ENCODE results near the gene ORC3. TPM values are rescaled to one million over a fixed set of nuclear protein-coding genes. Genes with fewer than 3 reads are reported as not detected.

ORC3 gene
- 10 to 100 TPM; 10.3 to 27.2 (median 17.2) TPM for total RNA-seq

DNA sequence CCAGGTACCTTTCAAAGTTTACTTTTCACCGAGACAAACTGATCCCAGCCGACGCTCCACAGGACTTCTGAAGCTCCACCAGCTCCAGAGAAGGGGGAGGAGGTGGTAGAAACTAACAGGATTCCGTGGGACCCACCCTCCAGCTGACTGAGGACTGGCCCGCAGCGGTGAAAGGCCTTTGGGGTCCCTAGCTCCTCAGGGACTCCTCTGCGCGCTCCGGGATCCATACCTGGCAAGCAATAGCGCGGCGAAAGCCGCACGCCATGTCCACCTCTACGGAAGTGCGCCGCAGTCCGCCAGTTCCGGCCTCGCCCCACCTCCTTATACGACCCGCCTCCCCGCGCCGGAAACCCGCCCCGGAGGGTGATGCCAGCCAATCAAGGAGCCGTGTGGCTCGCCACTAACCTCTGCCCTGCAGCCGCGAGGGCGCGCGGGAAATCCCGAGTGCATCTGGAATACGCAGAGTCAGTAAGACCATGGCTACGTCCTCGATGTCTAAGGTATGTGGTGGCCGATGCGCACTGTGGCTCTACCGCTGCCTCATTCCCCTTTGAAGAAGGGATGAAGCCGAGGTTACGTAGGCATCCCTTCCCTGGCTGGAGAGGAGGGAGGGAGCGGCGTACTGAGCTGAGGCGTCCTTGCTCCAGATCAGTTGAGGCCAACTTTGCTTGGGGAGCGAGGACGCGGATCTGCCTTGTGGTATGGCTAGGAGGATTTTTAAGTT, at the start of gene ORC3, which contains the start of gene RARS2:
Gene ORC3, plus strand, starts transcription at position 443 of the 724 bp plus-strand sequence. Its CDS starts 34 bp downstream, at position 477.
Gene RARS2, minus strand, starts transcription at position 295 of the 724 bp plus-strand sequence. Its CDS starts 30 bp downstream, at position 265.
- Histone ChIP-seq H3K4me1 (peaks cover 22 to 65% (median 36%) of the 10 kb centered on the region in 4 donors), H3K36me3 (peaks cover 0 to 9% (median 0%) of the 10 kb centered on the region in 4 donors), H3K27me3 (no peaks in the 10 kb centered on the region), H3K27ac (peak within 1 kb of the TSS; percentile 87 to 93 (median 90)), H3K4me3 (peak within 1 kb of the TSS; percentile 74 to 92 (median 84)), H3K9me3 (no peaks in the 10 kb centered on the region)
- TF ChIP-seq POLR2A (IDR thresholded peaks at IDR 0.05) (peak in 3 of 4 donors; percentile 84 to 90 (median 90)), EP300 (IDR thresholded peaks at IDR 0.05) (peak in 1 of 4 donors; percentile 38), POLR2AphosphoS5 (IDR thresholded peaks at IDR 0.05) (peak; percentile 94 to 95)
- TF ChIP-seq, protein P1, sequence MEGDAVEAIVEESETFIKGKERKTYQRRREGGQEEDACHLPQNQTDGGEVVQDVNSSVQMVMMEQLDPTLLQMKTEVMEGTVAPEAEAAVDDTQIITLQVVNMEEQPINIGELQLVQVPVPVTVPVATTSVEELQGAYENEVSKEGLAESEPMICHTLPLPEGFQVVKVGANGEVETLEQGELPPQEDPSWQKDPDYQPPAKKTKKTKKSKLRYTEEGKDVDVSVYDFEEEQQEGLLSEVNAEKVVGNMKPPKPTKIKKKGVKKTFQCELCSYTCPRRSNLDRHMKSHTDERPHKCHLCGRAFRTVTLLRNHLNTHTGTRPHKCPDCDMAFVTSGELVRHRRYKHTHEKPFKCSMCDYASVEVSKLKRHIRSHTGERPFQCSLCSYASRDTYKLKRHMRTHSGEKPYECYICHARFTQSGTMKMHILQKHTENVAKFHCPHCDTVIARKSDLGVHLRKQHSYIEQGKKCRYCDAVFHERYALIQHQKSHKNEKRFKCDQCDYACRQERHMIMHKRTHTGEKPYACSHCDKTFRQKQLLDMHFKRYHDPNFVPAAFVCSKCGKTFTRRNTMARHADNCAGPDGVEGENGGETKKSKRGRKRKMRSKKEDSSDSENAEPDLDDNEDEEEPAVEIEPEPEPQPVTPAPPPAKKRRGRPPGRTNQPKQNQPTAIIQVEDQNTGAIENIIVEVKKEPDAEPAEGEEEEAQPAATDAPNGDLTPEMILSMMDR (IDR thresholded peaks at IDR 0.05): no peak
- ATAC-seq (ENCODE audit: low FRiP score in 2 of 2) (peak; percentile 100), DNase-seq (peak; percentile 98 to 99)
- WGBS, 2 donors: 0% methylated on average over 12 to 16 of the region's 49 CpGs

DNA sequence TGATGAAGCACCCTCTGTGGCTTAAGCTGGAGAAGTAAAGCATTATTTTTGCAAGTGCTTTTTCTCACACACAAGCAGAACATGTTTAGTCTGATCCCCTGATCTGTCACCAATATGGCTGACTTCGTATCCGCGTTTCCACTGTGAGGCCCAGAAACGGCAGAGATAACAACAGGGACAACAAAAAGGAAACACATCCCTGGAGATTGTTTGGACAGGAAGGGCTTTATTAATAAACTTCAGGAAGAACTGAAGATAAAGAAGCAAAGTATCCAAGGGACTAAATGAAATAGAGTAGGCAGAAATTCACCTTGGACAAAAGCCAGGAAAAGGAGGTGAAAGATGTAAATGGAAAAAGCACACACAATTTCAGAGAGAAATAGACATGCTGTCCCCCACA, 49.4 kb upstream of the ORC3 start:
- DNase-seq (no peak), ATAC-seq (ENCODE audit: low FRiP score in 2 of 2) (no peak)
- H3K36me3 ChIP-seq: peaks cover 0 to 51% (median 12%) of the 10 kb centered on the region in 4 donors
- H3K4me3 ChIP-seq: no peak overlapping the region
- peak overlapping the region in 1 of 4 donors; percentile 2 for H3K27ac ChIP-seq
- WGBS, 2 donors: 54 to 71% methylated on average over 4 of the region's 4 CpGs
- H3K4me1 ChIP-seq: peaks cover 0 to 9% (median 0%) of the 10 kb centered on the region in 4 donors
- TF ChIP-seq POLR2A (IDR thresholded peaks at IDR 0.05) (no peak), POLR2AphosphoS5 (IDR thresholded peaks at IDR 0.05) (no peak), EP300 (IDR thresholded peaks at IDR 0.05) (no peak)
- TF ChIP-seq, protein P1 (IDR thresholded peaks at IDR 0.05): no peak
- no peaks in the 10 kb centered on the region for H3K27me3 ChIP-seq
- no peaks in the 10 kb centered on the region for H3K9me3 ChIP-seq

DNA sequence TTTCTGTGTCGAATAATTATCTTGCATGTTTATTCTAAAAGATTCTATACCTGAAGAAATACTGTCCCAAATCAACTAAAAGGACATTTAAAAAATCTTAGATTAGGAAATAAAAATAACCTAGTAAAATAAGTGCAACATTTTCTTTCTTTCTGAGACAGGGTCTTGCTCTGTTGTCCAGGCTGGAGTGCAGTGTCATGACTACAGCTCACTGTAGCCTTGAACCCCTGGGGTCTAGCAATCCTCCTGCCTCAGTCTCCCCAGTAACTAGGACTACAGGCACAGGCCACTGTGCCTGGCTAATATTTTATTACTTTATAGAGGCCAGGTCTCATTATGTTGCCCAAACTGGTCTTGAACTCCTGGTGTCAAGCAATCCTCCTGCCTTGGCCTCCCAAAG, 48.9 kb upstream of the ORC3 start:
- Histone ChIP-seq H3K36me3 (peaks cover 0 to 51% (median 12%) of the 10 kb centered on the region in 4 donors), H3K27ac (no peak overlapping the region), H3K27me3 (no peaks in the 10 kb centered on the region), H3K4me1 (peaks cover 0 to 9% (median 0%) of the 10 kb centered on the region in 4 donors), H3K9me3 (no peaks in the 10 kb centered on the region), H3K4me3 (no peak overlapping the region)
- TF ChIP-seq, protein P1 (IDR thresholded peaks at IDR 0.05): no peak
- TF ChIP-seq EP300 (IDR thresholded peaks at IDR 0.05): no peak
- TF ChIP-seq POLR2AphosphoS5 (IDR thresholded peaks at IDR 0.05): no peak
- ATAC-seq (ENCODE audit: low FRiP score in 2 of 2) (no peak), DNase-seq (no peak)
- WGBS, 2 donors: 69 to 78% methylated on average over 1 of the region's 1 CpG

DNA sequence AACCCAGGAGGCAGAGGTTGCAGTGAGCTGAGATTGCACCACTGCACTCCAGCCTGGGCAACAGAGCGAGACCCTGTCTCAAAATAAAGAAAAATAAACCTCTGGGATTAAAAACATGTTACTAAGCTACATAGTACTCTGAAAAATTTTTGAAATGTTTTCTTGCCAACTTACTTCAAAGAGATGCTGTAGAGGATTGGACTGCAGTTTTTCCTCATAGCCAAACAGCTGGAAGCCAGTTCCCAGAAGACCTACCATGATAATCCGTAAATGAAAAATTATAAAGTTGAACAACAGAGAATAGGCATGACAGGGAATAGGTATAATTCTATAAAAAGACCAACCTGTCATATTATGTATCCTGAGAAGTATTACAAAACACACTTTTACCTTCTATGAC, 48.2 kb upstream of the ORC3 start:
- TF ChIP-seq POLR2A (IDR thresholded peaks at IDR 0.05) (no peak), POLR2AphosphoS5 (IDR thresholded peaks at IDR 0.05) (no peak), EP300 (IDR thresholded peaks at IDR 0.05) (no peak)
- TF ChIP-seq, protein P1 (IDR thresholded peaks at IDR 0.05): no peak
- Histone ChIP-seq H3K9me3 (no peaks in the 10 kb centered on the region), H3K27ac (peak overlapping the region in 1 of 4 donors; percentile 10), H3K27me3 (no peaks in the 10 kb centered on the region), H3K4me3 (no peak overlapping the region), H3K36me3 (peaks cover 0 to 51% (median 12%) of the 10 kb centered on the region in 4 donors), H3K4me1 (peaks cover 0 to 9% (median 0%) of the 10 kb centered on the region in 4 donors)
- whole genome bisulfite sequencing, 2 donors: 92 to 94% methylated on average over 2 of the region's 2 CpGs
- DNase-seq (no peak), ATAC-seq (ENCODE audit: low FRiP score in 2 of 2) (no peak)

All from upper lobe of left lung (tissue), 6 donors.